GM23338 (cell line): ENCODE data around the gene ARHGDIA. TPM values are rescaled to one million over a fixed set of nuclear protein-coding genes. Genes with fewer than 3 reads are reported as not detected.

Source experiments
- ATAC-seq: fragments of 200-7000 bp; cut with Tn5 transposase; 3 replicates; pipeline ENCODE4 v1.9.1; 2020
- DNase-seq: peaks from one replicate; pipeline ENCODE4 v3.0.0-alpha.2; 2015; ENCODE audit warnings: low spot score
- H2AFZ ChIP-seq: fragments of 200-600 bp; sonication (generic); 2 replicates; pipeline ENCODE4 v1.8.0; 2016; ENCODE audit warnings: antibody characterized with exemption, mild to moderate bottlenecking, moderate library complexity
- H3F3A ChIP-seq: fragments of 200-600 bp; sonication (generic); replicated peaks from 2 replicates; pipeline ENCODE4 v1.8.0; 2017; ENCODE audit warnings: antibody characterized with exemption, mixed run types, low read depth
- H3K27ac ChIP-seq: fragments of 200-600 bp; sonication (generic); 2 replicates; pipeline ENCODE4 v1.6.1; 2016; ENCODE audit warnings: low read depth
- H3K27me3 ChIP-seq: fragments of 200-600 bp; sonication (generic); 2 replicates; pipeline ENCODE4 v1.8.0; 2016; ENCODE audit warnings: mild to moderate bottlenecking, mixed run types, moderate library complexity; ENCODE audit not compliant: insufficient read depth
- H3K36me3 ChIP-seq: fragments of 200-600 bp; sonication (generic); 2 replicates; pipeline ENCODE4 v1.8.0; 2016; ENCODE audit warnings: mild to moderate bottlenecking; ENCODE audit not compliant: insufficient read depth
- H3K4me1 ChIP-seq: fragments of 200-600 bp; sonication (generic); 2 replicates; pipeline ENCODE4 v1.8.0; 2016; ENCODE audit warnings: mild to moderate bottlenecking, moderate library complexity; ENCODE audit not compliant: insufficient read depth
- H3K4me2 ChIP-seq: fragments of 200-600 bp; sonication (generic); 2 replicates; pipeline ENCODE4 v1.7.1; 2017; ENCODE audit warnings: mixed run types
- H3K4me3 ChIP-seq: fragments of 200-600 bp; sonication (generic); 2 replicates; pipeline ENCODE4 v1.6.1; 2016; ENCODE audit warnings: mixed run types
- H3K79me2 ChIP-seq: fragments of 200-600 bp; sonication (generic); replicated peaks from 2 replicates; pipeline ENCODE4 v1.8.0; 2017; ENCODE audit warnings: mild to moderate bottlenecking; ENCODE audit not compliant: insufficient read depth
- H3K9me2 ChIP-seq: fragments of 200-600 bp; sonication (generic); 2 replicates; pipeline ENCODE4 v1.8.0; 2017; ENCODE audit not compliant: insufficient read depth
- H4K20me1 ChIP-seq: fragments of 200-600 bp; sonication (generic); replicated peaks from 2 replicates; pipeline ENCODE4 v1.8.0; 2017; ENCODE audit warnings: mild to moderate bottlenecking; ENCODE audit not compliant: insufficient read depth
- H3K27ac Mint-ChIP-seq: 2 replicates; pipeline ENCODE4 v1.8.0; 2020; ENCODE audit warnings: inconsistent platforms, mild to moderate bottlenecking, moderate library complexity, mixed read lengths
- H3K27me3 Mint-ChIP-seq: 3 replicates; pipeline ENCODE4 v1.8.0; 2022; ENCODE audit warnings: low read depth, mild to moderate bottlenecking, moderate library complexity, mixed read lengths, inconsistent platforms; ENCODE audit not compliant: insufficient read depth, poor library complexity
- H3K36me3 Mint-ChIP-seq: 3 replicates; pipeline ENCODE4 v1.8.0; 2021; ENCODE audit warnings: low read depth, mild to moderate bottlenecking, inconsistent platforms, moderate library complexity, mixed read lengths
- H3K4me1 Mint-ChIP-seq: 3 replicates; pipeline ENCODE4 v1.8.0; 2020; ENCODE audit warnings: mild to moderate bottlenecking, inconsistent platforms, mixed read lengths
- H3K4me3 Mint-ChIP-seq: 3 replicates; pipeline ENCODE4 v1.8.0; 2021; ENCODE audit warnings: moderate library complexity, mild to moderate bottlenecking, inconsistent platforms, mixed read lengths
- H3K9me3 Mint-ChIP-seq: 3 replicates; pipeline ENCODE4 v1.8.0; 2020; ENCODE audit warnings: moderate library complexity, mild to moderate bottlenecking, inconsistent platforms, mixed read lengths
- CREB1 ChIP-seq: fragments of 250-450 bp; sonication (Bioruptor Pico); IDR thresholded peaks from 2 replicates; pipeline ENCODE4 v1.5.0; 2020; ENCODE audit warnings: low read depth, mild to moderate bottlenecking, moderate library complexity
- CTCF ChIP-seq, 2 experiments: fragments of 200-600 bp in 1 of 2; sonication (generic) in 1 of 2; conservative IDR thresholded peaks; 2 replicates each; pipeline versions ENCODE4 v1.5.1 to v1.6.1; 2016 to 2017; ENCODE audit warnings: antibody characterized with exemption in 2 of 2, low read depth in 2 of 2, mild to moderate bottlenecking in 2 of 2, moderate library complexity in 1 of 2
- POLR2AphosphoS5 ChIP-seq: IDR thresholded peaks from 2 replicates; pipeline ENCODE4 v1.6.1; 2016; ENCODE audit warnings: antibody characterized with exemption, low read depth
- REST ChIP-seq: IDR thresholded peaks from one replicate; pipeline ENCODE4 v1.6.1; 2018; ENCODE audit warnings: antibody characterized with exemption; ENCODE audit not compliant: unreplicated experiment
- STAT1 ChIP-seq: IDR thresholded peaks from one replicate; pipeline ENCODE4 v1.6.1; 2016; ENCODE audit warnings: antibody characterized with exemption; ENCODE audit not compliant: unreplicated experiment
- ZNF114 ChIP-seq: fragments of 250-450 bp; sonication (Bioruptor Pico); IDR thresholded peaks from 2 replicates; pipeline ENCODE4 v1.5.0; 2020; ENCODE audit warnings: mild to moderate bottlenecking, moderate library complexity
- polyA plus RNA-seq: library from polyadenylated mRNA; unstranded; fragments of >200 nt; fragmentation: Nextera tagmentation; extraction: Ambion mirVana; gene quantifications from 2 replicates; pipeline ENCODE4 v1.2.1, GENCODE V29; 2016
- total RNA-seq: library from RNA; depleted of rRNA; stranded (reverse); fragments of >200 nt; shearing (Covaris generic); gene quantifications from 2 replicates; pipeline ENCODE4 v1.2.3, GENCODE V29; 2014
- TF ChIP-seq, protein P1 (sequence below): IDR thresholded peaks from 2 replicates; pipeline ENCODE4 v1.6.1; 2016; ENCODE audit warnings: antibody characterized with exemption
- TF ChIP-seq, protein P2 (sequence below): fragments of 250-450 bp; sonication (Bioruptor Pico); IDR thresholded peaks from 2 replicates; pipeline ENCODE4 v1.5.0; 2020; ENCODE audit warnings: mild to moderate bottlenecking, moderate library complexity

The ARHGDIA gene
- total and polyA plus RNA-seq, 2 experiments from 2014 or later = 125 to 140 TPM

- no peak overlapping the region for H3K27ac Mint-ChIP-seq
- no peak for ATAC-seq
- Histone ChIP-seq H3K9me2 (no peaks in the 10 kb centered on the region), H3K27ac (no peak overlapping the region), H4K20me1 (peaks cover 30% of the 10 kb centered on the region), H3F3A (peaks cover 64% of the 10 kb centered on the region), H3K4me1 (peaks cover 15% of the 10 kb centered on the region), H3K36me3 (0 out of 2 replicates have a peak, but pooled peaks cover 6% of the 10 kb centered on the region), H3K4me2 (no peak overlapping the region), H2AFZ (no peak overlapping the region), H3K27me3 (no peaks in the 10 kb centered on the region), H3K4me3 (no peak overlapping the region), H3K79me2 (peaks cover 36% of the 10 kb centered on the region)
- H3K36me3 Mint-ChIP-seq = peaks cover 38% of the 10 kb centered on the region
- no peak for DNase-seq
- TF ChIP-seq, protein P1, sequence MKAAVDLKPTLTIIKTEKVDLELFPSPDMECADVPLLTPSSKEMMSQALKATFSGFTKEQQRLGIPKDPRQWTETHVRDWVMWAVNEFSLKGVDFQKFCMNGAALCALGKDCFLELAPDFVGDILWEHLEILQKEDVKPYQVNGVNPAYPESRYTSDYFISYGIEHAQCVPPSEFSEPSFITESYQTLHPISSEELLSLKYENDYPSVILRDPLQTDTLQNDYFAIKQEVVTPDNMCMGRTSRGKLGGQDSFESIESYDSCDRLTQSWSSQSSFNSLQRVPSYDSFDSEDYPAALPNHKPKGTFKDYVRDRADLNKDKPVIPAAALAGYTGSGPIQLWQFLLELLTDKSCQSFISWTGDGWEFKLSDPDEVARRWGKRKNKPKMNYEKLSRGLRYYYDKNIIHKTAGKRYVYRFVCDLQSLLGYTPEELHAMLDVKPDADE = no peak
- TF ChIP-seq CREB1 (CRISPR knock-in tag) (no peak), CTCF (conservative IDR thresholded peaks at IDR 0.05; ENCODE audit: low read depth in 2 of 2) (no peak), ZNF114 (CRISPR knock-in tag) (no peak), POLR2AphosphoS5 (no peak), STAT1 (no peak), REST (no peak)
- TF ChIP-seq, protein P2, sequence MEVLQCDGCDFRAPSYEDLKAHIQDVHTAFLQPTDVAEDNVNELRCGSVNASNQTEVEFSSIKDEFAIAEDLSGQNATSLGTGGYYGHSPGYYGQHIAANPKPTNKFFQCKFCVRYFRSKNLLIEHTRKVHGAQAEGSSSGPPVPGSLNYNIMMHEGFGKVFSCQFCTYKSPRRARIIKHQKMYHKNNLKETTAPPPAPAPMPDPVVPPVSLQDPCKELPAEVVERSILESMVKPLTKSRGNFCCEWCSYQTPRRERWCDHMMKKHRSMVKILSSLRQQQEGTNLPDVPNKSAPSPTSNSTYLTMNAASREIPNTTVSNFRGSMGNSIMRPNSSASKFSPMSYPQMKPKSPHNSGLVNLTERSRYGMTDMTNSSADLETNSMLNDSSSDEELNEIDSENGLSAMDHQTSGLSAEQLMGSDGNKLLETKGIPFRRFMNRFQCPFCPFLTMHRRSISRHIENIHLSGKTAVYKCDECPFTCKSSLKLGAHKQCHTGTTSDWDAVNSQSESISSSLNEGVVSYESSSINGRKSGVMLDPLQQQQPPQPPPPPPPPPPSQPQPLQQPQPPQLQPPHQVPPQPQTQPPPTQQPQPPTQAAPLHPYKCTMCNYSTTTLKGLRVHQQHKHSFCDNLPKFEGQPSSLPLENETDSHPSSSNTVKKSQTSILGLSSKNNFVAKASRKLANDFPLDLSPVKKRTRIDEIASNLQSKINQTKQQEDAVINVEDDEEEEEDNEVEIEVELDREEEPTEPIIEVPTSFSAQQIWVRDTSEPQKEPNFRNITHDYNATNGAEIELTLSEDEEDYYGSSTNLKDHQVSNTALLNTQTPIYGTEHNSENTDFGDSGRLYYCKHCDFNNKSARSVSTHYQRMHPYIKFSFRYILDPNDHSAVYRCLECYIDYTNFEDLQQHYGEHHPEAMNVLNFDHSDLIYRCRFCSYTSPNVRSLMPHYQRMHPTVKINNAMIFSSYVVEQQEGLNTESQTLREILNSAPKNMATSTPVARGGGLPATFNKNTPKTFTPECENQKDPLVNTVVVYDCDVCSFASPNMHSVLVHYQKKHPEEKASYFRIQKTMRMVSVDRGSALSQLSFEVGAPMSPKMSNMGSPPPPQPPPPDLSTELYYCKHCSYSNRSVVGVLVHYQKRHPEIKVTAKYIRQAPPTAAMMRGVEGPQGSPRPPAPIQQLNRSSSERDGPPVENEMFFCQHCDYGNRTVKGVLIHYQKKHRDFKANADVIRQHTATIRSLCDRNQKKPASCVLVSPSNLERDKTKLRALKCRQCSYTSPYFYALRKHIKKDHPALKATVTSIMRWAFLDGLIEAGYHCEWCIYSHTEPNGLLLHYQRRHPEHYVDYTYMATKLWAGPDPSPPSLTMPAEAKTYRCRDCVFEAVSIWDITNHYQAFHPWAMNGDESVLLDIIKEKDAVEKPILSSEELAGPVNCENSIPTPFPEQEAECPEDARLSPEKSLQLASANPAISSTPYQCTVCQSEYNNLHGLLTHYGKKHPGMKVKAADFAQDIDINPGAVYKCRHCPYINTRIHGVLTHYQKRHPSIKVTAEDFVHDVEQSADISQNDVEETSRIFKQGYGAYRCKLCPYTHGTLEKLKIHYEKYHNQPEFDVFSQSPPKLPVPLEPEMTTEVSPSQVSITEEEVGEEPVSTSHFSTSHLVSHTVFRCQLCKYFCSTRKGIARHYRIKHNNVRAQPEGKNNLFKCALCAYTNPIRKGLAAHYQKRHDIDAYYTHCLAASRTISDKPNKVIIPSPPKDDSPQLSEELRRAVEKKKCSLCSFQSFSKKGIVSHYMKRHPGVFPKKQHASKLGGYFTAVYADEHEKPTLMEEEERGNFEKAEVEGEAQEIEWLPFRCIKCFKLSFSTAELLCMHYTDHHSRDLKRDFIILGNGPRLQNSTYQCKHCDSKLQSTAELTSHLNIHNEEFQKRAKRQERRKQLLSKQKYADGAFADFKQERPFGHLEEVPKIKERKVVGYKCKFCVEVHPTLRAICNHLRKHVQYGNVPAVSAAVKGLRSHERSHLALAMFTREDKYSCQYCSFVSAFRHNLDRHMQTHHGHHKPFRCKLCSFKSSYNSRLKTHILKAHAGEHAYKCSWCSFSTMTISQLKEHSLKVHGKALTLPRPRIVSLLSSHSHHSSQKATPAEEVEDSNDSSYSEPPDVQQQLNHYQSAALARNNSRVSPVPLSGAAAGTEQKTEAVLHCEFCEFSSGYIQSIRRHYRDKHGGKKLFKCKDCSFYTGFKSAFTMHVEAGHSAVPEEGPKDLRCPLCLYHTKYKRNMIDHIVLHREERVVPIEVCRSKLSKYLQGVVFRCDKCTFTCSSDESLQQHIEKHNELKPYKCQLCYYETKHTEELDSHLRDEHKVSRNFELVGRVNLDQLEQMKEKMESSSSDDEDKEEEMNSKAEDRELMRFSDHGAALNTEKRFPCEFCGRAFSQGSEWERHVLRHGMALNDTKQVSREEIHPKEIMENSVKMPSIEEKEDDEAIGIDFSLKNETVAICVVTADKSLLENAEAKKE (CRISPR knock-in tag) = no peak
- peaks cover 31% of the 10 kb centered on the region for H3K4me1 Mint-ChIP-seq
- peaks cover 2% of the 10 kb centered on the region; the same call in 2 of the 3 replicates for H3K9me3 Mint-ChIP-seq
- peaks cover 47% of the 10 kb centered on the region for H3K27me3 Mint-ChIP-seq
- H3K4me3 Mint-ChIP-seq = no peak overlapping the region
Measured at GRCh38 chr17:81865358-81865732, 5.8 kb downstream of the ARHGDIA start.
